PFSK-1 (cell line): ENCODE results near the gene TMTC2.

Experiments used
- FOXP2 ChIP-seq: optimal IDR thresholded peaks from 2 replicates; pipeline ENCODE3; 2011; ENCODE audit warnings: borderline replicate concordance, control low read depth, inconsistent platforms; ENCODE audit not compliant: insufficient read depth; ENCODE audit errors: extremely low read length, extremely low read depth
- POLR2AphosphoS5 ChIP-seq: IDR thresholded peaks from 2 replicates; pipeline ENCODE4 v1.6.1; 2012; ENCODE audit warnings: low read depth, mild to moderate bottlenecking, control low read depth, low read length, moderate library complexity
- REST ChIP-seq, 2 experiments: IDR thresholded peaks; 2 replicates each; pipeline versions ENCODE4 v1.6.1 to v1.8.0; 2011 to 2012; ENCODE audit warnings: low read depth in 2 of 2, low read length in 2 of 2, control low read depth in 1 of 2, inconsistent platforms in 1 of 2, mild to moderate bottlenecking in 1 of 2, moderate library complexity in 1 of 2; ENCODE audit not compliant: insufficient read depth in 1 of 2
- SIN3A ChIP-seq: IDR thresholded peaks from 2 replicates; pipeline ENCODE4 v1.6.1; 2012; ENCODE audit warnings: mild to moderate bottlenecking, low read length, moderate library complexity, borderline replicate concordance; ENCODE audit not compliant: insufficient read depth
- TAF1 ChIP-seq: IDR thresholded peaks from 2 replicates; pipeline ENCODE4 v1.6.1; 2012; ENCODE audit warnings: low read length, control low read depth, borderline replicate concordance; ENCODE audit not compliant: insufficient read depth

TMTC2 gene

GRCh38 chr12:82688035-82688501, 1.4 kb downstream of the TMTC2 start:
- TF ChIP-seq FOXP2, result no peak
- no peak for TF ChIP-seq POLR2AphosphoS5

- TF ChIP-seq POLR2AphosphoS5 (no peak), FOXP2 (no peak), REST (IDR thresholded peaks at IDR 0.05; ENCODE audit: insufficient read depth in 1 of 2, low read depth in 2 of 2, low read length in 2 of 2) (no peak), SIN3A (no peak), TAF1 (no peak)
These were observed 1.9 kb downstream of the TMTC2 start for GRCh38 chr12:82688596-82688995.

DNA sequence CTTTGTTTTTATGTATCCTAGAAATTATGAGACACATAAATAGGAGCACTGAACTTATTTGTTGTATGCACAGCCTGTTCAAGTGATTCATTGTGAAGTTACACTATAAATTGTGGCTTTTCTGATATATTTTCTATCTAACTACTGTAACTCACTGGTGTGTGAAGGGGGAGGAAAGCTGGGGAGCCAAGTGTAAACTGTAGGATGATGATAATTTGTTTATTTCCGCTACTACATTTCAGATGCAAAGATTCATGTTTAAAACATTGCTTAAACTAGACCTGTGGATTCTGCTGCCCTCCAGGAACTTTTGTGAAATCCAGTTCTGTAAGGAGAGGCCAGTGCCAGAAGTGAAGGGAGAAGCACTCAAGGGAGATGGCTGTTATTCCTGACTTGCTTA, 3.3 kb downstream of the TMTC2 start:
- TF ChIP-seq TAF1, result no peak
- TF ChIP-seq FOXP2, result no peak
- no peak for TF ChIP-seq SIN3A
- TF ChIP-seq REST (IDR thresholded peaks at IDR 0.05; ENCODE audit: insufficient read depth in 1 of 2, low read depth in 2 of 2, low read length in 2 of 2), result no peak
- TF ChIP-seq POLR2AphosphoS5, result no peak

- TF ChIP-seq POLR2AphosphoS5 (no peak), SIN3A (no peak), REST (IDR thresholded peaks at IDR 0.05; ENCODE audit: insufficient read depth in 1 of 2, low read depth in 2 of 2, low read length in 2 of 2) (no peak), FOXP2 (no peak)
These were observed 4.8 kb downstream of the TMTC2 start for GRCh38 chr12:82691513-82691912.

DNA sequence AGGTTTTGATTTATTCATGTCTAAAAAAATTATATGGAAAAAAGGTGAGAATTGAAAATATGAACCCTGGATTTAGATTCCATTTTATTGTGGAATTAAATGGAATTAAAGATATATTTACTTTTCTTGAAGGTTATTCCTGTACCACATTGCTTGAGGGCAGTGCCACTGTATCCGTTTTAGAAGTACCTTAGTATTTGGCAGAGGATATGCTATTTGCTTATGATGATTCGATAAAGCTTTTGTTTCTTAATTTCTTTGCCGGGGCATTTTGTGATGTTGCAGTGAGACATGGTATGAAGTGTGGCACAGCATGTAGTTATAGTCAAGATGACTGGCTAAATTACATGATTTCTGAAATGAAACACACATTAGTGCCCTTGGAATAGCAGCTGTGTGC, 7.6 kb downstream of the TMTC2 start:
- no peak for TF ChIP-seq POLR2AphosphoS5
- no peak for TF ChIP-seq TAF1
- TF ChIP-seq SIN3A, result no peak
- TF ChIP-seq FOXP2, result no peak
- no peak for TF ChIP-seq REST (IDR thresholded peaks at IDR 0.05; ENCODE audit: insufficient read depth in 1 of 2, low read depth in 2 of 2, low read length in 2 of 2)
